Transverse colon (tissue), 4 donors: ENCODE data around the gene LDB2.

Experiments used
- EP300 ChIP-seq: sonication (generic); formaldehyde crosslinking; IDR thresholded peaks from one replicate; pipeline ENCODE4 v1.6.1; 2017; ENCODE audit warnings: antibody characterized with exemption, low read depth
- POLR2A ChIP-seq: fragments of 450-650 bp; IDR thresholded peaks from one replicate; pipeline ENCODE4 v1.6.1; 2016; ENCODE audit warnings: antibody characterized with exemption, mild to moderate bottlenecking, moderate library complexity
- POLR2AphosphoS5 ChIP-seq, 3 donors: sonication (generic); formaldehyde crosslinking; IDR thresholded peaks; one replicate each; pipeline ENCODE4 v1.6.1; 2016; ENCODE audit warnings: antibody characterized with exemption in 3 of 3
- TF ChIP-seq, protein P1 (sequence below), 5 experiments: fragments of 200-600 bp in 3 of 5; fragments of 450-650 bp in 2 of 5; sonication (generic) in 3 of 5; IDR thresholded peaks; 1 replicate in 2 of 5; 2 replicates in 3 of 5; pipeline ENCODE4 v1.5.1; 2016 to 2017; ENCODE audit warnings: antibody characterized with exemption in 5 of 5, inconsistent platforms in 3 of 5, mild to moderate bottlenecking in 2 of 5, moderate library complexity in 1 of 5

GRCh38 chr4:16732741-16733140 is 165.7 kb downstream of the LDB2 start:
- TF ChIP-seq, protein P1, sequence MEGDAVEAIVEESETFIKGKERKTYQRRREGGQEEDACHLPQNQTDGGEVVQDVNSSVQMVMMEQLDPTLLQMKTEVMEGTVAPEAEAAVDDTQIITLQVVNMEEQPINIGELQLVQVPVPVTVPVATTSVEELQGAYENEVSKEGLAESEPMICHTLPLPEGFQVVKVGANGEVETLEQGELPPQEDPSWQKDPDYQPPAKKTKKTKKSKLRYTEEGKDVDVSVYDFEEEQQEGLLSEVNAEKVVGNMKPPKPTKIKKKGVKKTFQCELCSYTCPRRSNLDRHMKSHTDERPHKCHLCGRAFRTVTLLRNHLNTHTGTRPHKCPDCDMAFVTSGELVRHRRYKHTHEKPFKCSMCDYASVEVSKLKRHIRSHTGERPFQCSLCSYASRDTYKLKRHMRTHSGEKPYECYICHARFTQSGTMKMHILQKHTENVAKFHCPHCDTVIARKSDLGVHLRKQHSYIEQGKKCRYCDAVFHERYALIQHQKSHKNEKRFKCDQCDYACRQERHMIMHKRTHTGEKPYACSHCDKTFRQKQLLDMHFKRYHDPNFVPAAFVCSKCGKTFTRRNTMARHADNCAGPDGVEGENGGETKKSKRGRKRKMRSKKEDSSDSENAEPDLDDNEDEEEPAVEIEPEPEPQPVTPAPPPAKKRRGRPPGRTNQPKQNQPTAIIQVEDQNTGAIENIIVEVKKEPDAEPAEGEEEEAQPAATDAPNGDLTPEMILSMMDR (IDR thresholded peaks at IDR 0.05) = no peak
- TF ChIP-seq POLR2AphosphoS5 (IDR thresholded peaks at IDR 0.05) = no peak
- no peak for TF ChIP-seq POLR2A
- TF ChIP-seq EP300 = no peak
